GM10266 (cell line): Measurements from ENCODE around the gene PIH1D2.
"Not testable (repeated sequence)": the region's sequence is repeated elsewhere in the genome, so short reads cannot be mapped to it uniquely, and the experiment has no call there.

ENCODE experiments used
- DNase-seq: peaks from one replicate; pipeline ENCODE4 v3.0.0; 2012; ENCODE audit errors: extremely low spot score
- CTCF ChIP-seq: IDR thresholded peaks from 2 replicates; pipeline ENCODE4 v1.5.1; 2012; ENCODE audit warnings: mild to moderate bottlenecking, low read depth; ENCODE audit not compliant: control insufficient read depth, insufficient read depth; ENCODE audit errors: missing control alignments

Gene PIH1D2

GRCh38 chr11:112037527-112037926 is 36.3 kb downstream of the PIH1D2 start:
- DNase-seq: no peak
- no peak for TF ChIP-seq CTCF

GRCh38 chr11:112033902-112034301 is 39.9 kb downstream of the PIH1D2 start:
- DNase-seq: no peak
- TF ChIP-seq CTCF: no peak

- TF ChIP-seq CTCF: no peak
Observed at GRCh38 chr11:112029460-112029859, 44.4 kb downstream of the PIH1D2 start.

GRCh38 chr11:112026784-112027410 is 46.9 kb downstream of the PIH1D2 start:
- DNase-seq: not testable (repeated sequence)

More at GRCh38 chr11:112029460-112029859, 44.4 kb downstream of the PIH1D2 start:
- DNase-seq: no peak

GRCh38 chr11:112025707-112026106 is 48.1 kb downstream of the PIH1D2 start:
- peak; percentile 33 for DNase-seq

GRCh38 chr11:112024773-112025678 is 48.8 kb downstream of the PIH1D2 start, which contains the start of gene DLAT:
Gene DLAT (plus strand): TSS chr11:112025408. CDS start chr11:112025473, 65 bp downstream.
- TF ChIP-seq CTCF: no peak

More at GRCh38 chr11:112025707-112026106, 48.1 kb downstream of the PIH1D2 start:
- no peak for TF ChIP-seq CTCF

GRCh38 chr11:112024178-112024772 is 49.5 kb downstream of the PIH1D2 start:
- DNase-seq: peak; percentile 59

More at GRCh38 chr11:112024773-112025678, 48.8 kb downstream of the PIH1D2 start, which contains the start of gene DLAT:
- peak; percentile 86 for DNase-seq

More at GRCh38 chr11:112024178-112024772, 49.5 kb downstream of the PIH1D2 start:
- TF ChIP-seq CTCF: no peak
